HepG2 (cell line): Measurements from ENCODE around the gene PRM3. TPM values are rescaled to one million over a fixed set of nuclear protein-coding genes. Genes with fewer than 3 reads are reported as not detected.

Experiments
- ATF7-NPFF ChIP-seq: sonication (generic); formaldehyde crosslinking; IDR thresholded peaks from 2 replicates; pipeline ENCODE4 v1.8.1; 2023; ENCODE audit warnings: mild to moderate bottlenecking, low read depth, missing genetic modification reagents, moderate library complexity
- ETV6 ChIP-seq: sonication (generic); formaldehyde crosslinking; conservative IDR thresholded peaks from 2 replicates; pipeline ENCODE4 v1.4.0; 2020; ENCODE audit warnings: missing genetic modification reagents
- EZH2 ChIP-seq: conservative IDR thresholded peaks from 2 replicates; pipeline ENCODE4 v1.6.1; 2012; ENCODE audit warnings: mild to moderate bottlenecking, low read depth, low read length, moderate library complexity
- FOXA3 ChIP-seq: IDR thresholded peaks from 2 replicates; pipeline ENCODE4 v1.6.1; 2016; ENCODE audit warnings: missing genetic modification reagents, missing compliant biosample characterization
- HOXD1 ChIP-seq: sonication (generic); formaldehyde crosslinking; IDR thresholded peaks from 2 replicates; pipeline ENCODE4 v1.5.0; 2020; ENCODE audit warnings: missing genetic modification reagents
- KIAA2018 ChIP-seq: sonication (generic); formaldehyde crosslinking; IDR thresholded peaks from 2 replicates; pipeline ENCODE4 v1.5.0; 2020; ENCODE audit warnings: mild to moderate bottlenecking, missing genetic modification reagents, borderline replicate concordance
- NFE2 ChIP-seq: sonication (generic); formaldehyde crosslinking; IDR thresholded peaks from 2 replicates; pipeline ENCODE4 v1.4.0; 2020; ENCODE audit warnings: missing genetic modification reagents
- REXO4 ChIP-seq: sonication (generic); formaldehyde crosslinking; IDR thresholded peaks from 2 replicates; pipeline ENCODE4 v1.8.0; 2022; ENCODE audit warnings: missing genetic modification reagents, mild to moderate bottlenecking, borderline replicate concordance
- RORA ChIP-seq: sonication (generic); formaldehyde crosslinking; IDR thresholded peaks from 2 replicates; pipeline ENCODE4 v1.5.0; 2020; ENCODE audit warnings: mild to moderate bottlenecking, missing genetic modification reagents, moderate library complexity
- SMAD1 ChIP-seq: sonication (generic); formaldehyde crosslinking; IDR thresholded peaks from 2 replicates; pipeline ENCODE4 v1.4.0; 2020; ENCODE audit warnings: missing genetic modification reagents, low read depth, mild to moderate bottlenecking, borderline replicate concordance
- SMC3 ChIP-seq: IDR thresholded peaks from 2 replicates; pipeline ENCODE4 v1.6.1; 2011; ENCODE audit warnings: low read length, improper control_type of control experiment
- SNAI1 ChIP-seq: sonication (generic); formaldehyde crosslinking; IDR thresholded peaks from 2 replicates; pipeline ENCODE4 v1.5.0; 2020; ENCODE audit warnings: mild to moderate bottlenecking, missing genetic modification reagents, borderline replicate concordance
- SP4 ChIP-seq: sonication (generic); formaldehyde crosslinking; IDR thresholded peaks from 2 replicates; pipeline ENCODE4 v1.8.1; 2023; ENCODE audit warnings: mild to moderate bottlenecking, missing genetic modification reagents
- TEAD3 ChIP-seq: optimal IDR thresholded peaks from 2 replicates; pipeline ENCODE3; 2016; ENCODE audit warnings: borderline replicate concordance
- TSC22D2 ChIP-seq: sonication (generic); formaldehyde crosslinking; IDR thresholded peaks from 2 replicates; pipeline ENCODE4 v1.5.1; 2020; ENCODE audit warnings: missing genetic modification reagents, mild to moderate bottlenecking, borderline replicate concordance
- ZNF121 ChIP-seq: sonication (generic); formaldehyde crosslinking; IDR thresholded peaks from 2 replicates; pipeline ENCODE4 v1.5.0; 2020; ENCODE audit warnings: mild to moderate bottlenecking, missing genetic modification reagents
- ZNF24 ChIP-seq: fragments of 450-650 bp; IDR thresholded peaks from 2 replicates; pipeline ENCODE4 v1.6.1; 2017; ENCODE audit warnings: antibody characterized with exemption, mild to moderate bottlenecking
- ZNF513 ChIP-seq: sonication (generic); formaldehyde crosslinking; conservative IDR thresholded peaks from 2 replicates; pipeline ENCODE4 v1.5.0; 2020; ENCODE audit warnings: missing genetic modification reagents
- ZNF619 ChIP-seq: sonication (generic); formaldehyde crosslinking; IDR thresholded peaks from 2 replicates; pipeline ENCODE4 v1.4.0; 2020; ENCODE audit warnings: mild to moderate bottlenecking, missing genetic modification reagents
- ZNF7 ChIP-seq: IDR thresholded peaks from 2 replicates; pipeline ENCODE4 v1.6.1; 2016; ENCODE audit warnings: missing biosample characterization, missing genetic modification reagents
- ZNF766 ChIP-seq: sonication (generic); formaldehyde crosslinking; IDR thresholded peaks from 2 replicates; pipeline ENCODE4 v1.5.0; 2020; ENCODE audit warnings: missing genetic modification reagents, borderline replicate concordance
- ZNF776 ChIP-seq: sonication (generic); formaldehyde crosslinking; IDR thresholded peaks from 2 replicates; pipeline ENCODE4 v1.4.0; 2020; ENCODE audit warnings: mild to moderate bottlenecking, missing genetic modification reagents
- polyA plus RNA-seq, 8 experiments: library from polyadenylated mRNA; depleted of rRNA in 3 of 8; stranded (reverse) in 7 of 8; unstranded in 1 of 8; fragments of >200 nt; fragmentation: Illumina TruSeq in 4 of 8; extraction: Trizol in 4 of 8; gene quantifications; 2 replicates each; pipeline versions ENCODE4 v1.2.1 to v1.2.3, GENCODE V29; 2011 to 2016; ENCODE audit warnings: low read depth in 4 of 8, missing spikeins in 1 of 8, mixed read lengths in 1 of 8; ENCODE audit not compliant: insufficient read depth in 1 of 8
- total RNA-seq, 5 experiments: library from RNA; depleted of rRNA; stranded (reverse); fragments of >200 nt; fragmentation: Illumina TruSeq; extraction: Trizol; gene quantifications; 2 replicates each; pipeline ENCODE4 v1.2.3, GENCODE V29; 2016; ENCODE audit warnings: low read depth in 1 of 5

The PRM3 gene
- total and polyA plus RNA-seq, 2 of the 13 experiments (the other 11 are each of a cell fraction or from before 2014, with no cell fraction given): not detected

GRCh38 chr16:11297492-11298142 lies 24.2 kb upstream of the PRM3 start (continued):
- TF ChIP-seq ZNF24 (no peak), EZH2 (no peak), SNAI1 (CRISPR knock-in tag) (0 out of 2 replicates have a peak, but pooled peaks have one; percentile 33), KIAA2018 (CRISPR knock-in tag) (no peak), SMC3 (no peak), ATF7-NPFF (0 out of 2 replicates have a peak, but pooled peaks have one; percentile 71), SP4 (peak; percentile 49; the same call in 1 of the 2 replicates), TSC22D2 (CRISPR knock-in tag) (no peak), ZNF766 (CRISPR knock-in tag) (no peak), TEAD3 (CRISPR knock-in tag) (peak; percentile 75), ZNF776 (no peak; the same call in 1 of the 2 replicates), ZNF121 (CRISPR knock-in tag) (peak; percentile 37; the same call in 1 of the 2 replicates), NFE2 (CRISPR knock-in tag) (peak; percentile 34; the same call in 1 of the 2 replicates), HOXD1 (0 out of 2 replicates have a peak, but pooled peaks have one; percentile 46), REXO4 (no peak), ETV6 (0 out of 2 replicates have a peak, but pooled peaks have one; percentile 69), ZNF7 (no peak), SMAD1 (CRISPR knock-in tag) (peak; percentile 65; the same call in 1 of the 2 replicates), RORA (CRISPR knock-in tag) (no peak), ZNF619 (no peak), ZNF513 (CRISPR knock-in tag) (0 out of 2 replicates have a peak, but pooled peaks have one; percentile 37), FOXA3 (CRISPR knock-in tag) (no peak)
